ENCODE measurements around the gene SMIM22.

DNA sequence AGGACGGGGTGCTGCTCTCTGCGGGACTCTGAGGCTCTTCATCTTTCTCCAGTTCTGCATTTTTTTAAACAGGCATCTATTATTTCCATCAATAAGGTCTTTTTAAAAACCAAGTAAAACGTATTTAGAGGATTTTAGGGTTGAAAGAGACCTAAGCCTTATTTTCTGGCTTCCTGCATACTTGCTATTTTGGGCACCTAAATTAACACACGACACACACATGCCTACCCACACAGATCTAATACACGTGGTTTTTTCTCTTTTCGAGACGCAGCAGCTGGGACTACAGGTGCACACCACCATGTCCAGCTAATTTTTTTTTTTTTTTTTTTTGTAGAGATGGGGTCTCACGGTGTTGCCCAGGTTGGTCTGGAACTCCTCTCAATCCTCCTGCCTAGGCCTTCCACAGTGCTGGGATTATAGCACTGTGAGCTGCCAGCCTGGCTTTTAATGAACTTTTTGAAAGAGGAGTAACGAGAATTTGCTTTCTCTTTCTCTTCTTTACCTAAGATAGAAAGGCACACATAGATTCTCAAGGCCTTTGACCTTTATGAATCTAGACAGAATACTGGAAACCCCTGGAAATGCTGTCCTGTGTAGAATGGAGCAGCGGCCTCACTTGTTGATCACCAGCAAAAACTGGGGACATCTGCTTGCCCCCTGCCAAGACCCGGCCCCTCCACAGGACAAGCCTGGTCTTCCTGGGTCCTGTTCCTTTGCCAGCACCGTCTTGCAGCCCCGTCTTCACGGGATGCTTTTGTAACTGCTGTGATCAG, 47.1 kb upstream of the SMIM22 start:
- TF ChIP-seq CTCF (IDR thresholded peaks at IDR 0.05) (no peak), POLR2A (IDR thresholded peaks at IDR 0.05) (no peak)
